ENCODE results near the gene FIGNL1. TPM values are rescaled to one million over a fixed set of nuclear protein-coding genes. Genes with fewer than 3 reads are reported as not detected.

FIGNL1 gene
- total and polyA plus RNA-seq, 2 donors (not counting 3 experiments of a cell fraction or from before 2014, with no cell fraction given), result 20.8 to 49.3 TPM

DNA sequence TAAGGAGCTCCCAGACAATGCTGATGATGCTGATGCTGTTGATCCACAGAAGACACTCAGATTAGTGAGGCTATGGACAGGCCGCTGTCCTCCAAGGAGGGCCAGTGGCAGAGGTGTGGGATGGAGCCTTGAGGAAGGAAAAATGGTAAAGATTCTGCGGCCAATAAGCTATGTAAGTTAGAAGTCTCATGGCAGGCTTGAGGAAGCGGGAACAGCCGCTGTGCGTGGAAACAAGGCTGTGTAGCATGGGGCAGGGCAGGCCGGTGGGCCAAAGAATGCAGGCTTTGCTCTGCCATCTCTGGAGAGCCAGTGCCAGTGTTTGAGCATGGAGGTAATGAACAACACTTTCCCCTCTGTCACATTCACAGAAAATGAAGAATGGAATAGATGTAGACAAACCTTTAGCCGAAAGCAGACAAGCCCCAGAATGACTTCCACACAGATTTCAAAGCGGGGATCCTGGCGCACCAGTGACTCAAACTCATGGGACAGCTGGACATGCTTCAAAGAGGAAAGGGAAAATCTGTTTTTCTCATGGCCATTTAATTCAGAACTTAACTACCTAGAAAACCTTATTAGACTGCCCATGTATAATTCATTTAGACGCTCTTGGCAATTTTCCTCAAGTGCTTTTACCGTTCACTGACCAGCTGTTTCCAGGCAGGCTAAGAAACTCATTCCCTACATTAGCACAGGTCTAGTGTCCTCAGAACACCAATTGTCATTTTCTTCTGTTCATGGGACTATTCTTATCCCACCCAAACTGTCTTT lies 16.9 kb upstream of the FIGNL1 start:
- POLR2A ChIA-PET, result no interaction called here
- Histone ChIP-seq H3K4me2 (ENCODE audit: insufficient read depth, low read length) (no peak overlapping the region), H3K79me2 (ENCODE audit: control insufficient read depth, insufficient read depth, low read length) (no peaks in the 10 kb centered on the region), H3K27me3 (ENCODE audit: control insufficient read depth in 2 of 2, insufficient read depth in 2 of 2, low read length in 2 of 2) (no peaks in the 10 kb centered on the region), H3K4me3 (replicated peaks in 1 of 3; ENCODE audit: insufficient read depth in 1 of 3, low read depth in 1 of 3, low read length in 3 of 3) (no peak overlapping the region), H3K4me1 (ENCODE audit: control insufficient read depth, extremely low read depth, insufficient read depth, low read length) (peaks cover 7% of the 10 kb centered on the region), H2AFZ (ENCODE audit: low read depth, low read length) (no peak overlapping the region), H3K9me3 (replicated peaks; ENCODE audit: control insufficient read depth, insufficient read depth, low read length) (no peaks in the 10 kb centered on the region), H3K36me3 (ENCODE audit: control insufficient read depth in 2 of 2, extremely low read depth in 1 of 2, insufficient read depth in 2 of 2, low read length in 2 of 2) (no peaks in the 10 kb centered on the region), H3K9ac (replicated peaks; ENCODE audit: extremely low read depth, insufficient read depth, low read length) (no peak overlapping the region), H4K20me1 (replicated peaks; ENCODE audit: control insufficient read depth, extremely low read depth, insufficient read depth, low read length) (no peaks in the 10 kb centered on the region), H3K9me1 (replicated peaks; ENCODE audit: control insufficient read depth, extremely low read depth, insufficient read depth, low read length) (no peaks in the 10 kb centered on the region), H3K27ac (ENCODE audit: insufficient read depth, low read depth, low read length) (no peak overlapping the region)
- no peak for TF ChIP-seq GATA2 (IDR thresholded peaks at IDR 0.05; ENCODE audit: insufficient read depth, insufficient read length, low read depth, low read length)
- TF ChIP-seq FOS (IDR thresholded peaks at IDR 0.05; ENCODE audit: borderline replicate concordance, insufficient read depth, low read length), result no peak
- TF ChIP-seq JUN (IDR thresholded peaks at IDR 0.05; ENCODE audit: borderline replicate concordance, insufficient read depth, insufficient read length, low read depth), result no peak
- TF ChIP-seq, protein P1, sequence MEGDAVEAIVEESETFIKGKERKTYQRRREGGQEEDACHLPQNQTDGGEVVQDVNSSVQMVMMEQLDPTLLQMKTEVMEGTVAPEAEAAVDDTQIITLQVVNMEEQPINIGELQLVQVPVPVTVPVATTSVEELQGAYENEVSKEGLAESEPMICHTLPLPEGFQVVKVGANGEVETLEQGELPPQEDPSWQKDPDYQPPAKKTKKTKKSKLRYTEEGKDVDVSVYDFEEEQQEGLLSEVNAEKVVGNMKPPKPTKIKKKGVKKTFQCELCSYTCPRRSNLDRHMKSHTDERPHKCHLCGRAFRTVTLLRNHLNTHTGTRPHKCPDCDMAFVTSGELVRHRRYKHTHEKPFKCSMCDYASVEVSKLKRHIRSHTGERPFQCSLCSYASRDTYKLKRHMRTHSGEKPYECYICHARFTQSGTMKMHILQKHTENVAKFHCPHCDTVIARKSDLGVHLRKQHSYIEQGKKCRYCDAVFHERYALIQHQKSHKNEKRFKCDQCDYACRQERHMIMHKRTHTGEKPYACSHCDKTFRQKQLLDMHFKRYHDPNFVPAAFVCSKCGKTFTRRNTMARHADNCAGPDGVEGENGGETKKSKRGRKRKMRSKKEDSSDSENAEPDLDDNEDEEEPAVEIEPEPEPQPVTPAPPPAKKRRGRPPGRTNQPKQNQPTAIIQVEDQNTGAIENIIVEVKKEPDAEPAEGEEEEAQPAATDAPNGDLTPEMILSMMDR (IDR thresholded peaks at IDR 0.05; ENCODE audit: extremely low read depth in 1 of 2, insufficient read depth in 1 of 2, low read depth in 1 of 2, low read length in 2 of 2), result no peak
- TF ChIP-seq, protein P2, sequence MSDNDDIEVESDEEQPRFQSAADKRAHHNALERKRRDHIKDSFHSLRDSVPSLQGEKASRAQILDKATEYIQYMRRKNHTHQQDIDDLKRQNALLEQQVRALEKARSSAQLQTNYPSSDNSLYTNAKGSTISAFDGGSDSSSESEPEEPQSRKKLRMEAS (IDR thresholded peaks at IDR 0.05; ENCODE audit: insufficient read depth, insufficient read length), result no peak
- no peak for TF ChIP-seq POLR2A (IDR thresholded peaks at IDR 0.05; ENCODE audit: low read depth, low read length)
- TF ChIP-seq MYC (IDR thresholded peaks at IDR 0.05; ENCODE audit: low read depth, low read length), result no peak
- no peak for TF ChIP-seq POLR2AphosphoS5 (IDR thresholded peaks at IDR 0.05; ENCODE audit: insufficient read depth, low read depth, low read length)
- no peak for TF ChIP-seq EZH2 (IDR thresholded peaks at IDR 0.05; ENCODE audit: borderline replicate concordance, low read depth, low read length, severe bottlenecking)
- DNase-seq (ENCODE audit: low read depth, low spot score) (no peak), FAIRE-seq (no peak)
- dilution Hi-C loops (cut with MboI; ENCODE audit: extremely low pct_ligation_motif_present, low sequenced_read_pairs) (no loop called here), intact Hi-C loops (cut with micrococcal nuclease) (loop anchor here (5.0 kb wide), 2 partner anchors 145 to 260 kb away; no protein-coding TSS in a partner anchor)
- BruUV-seq (replicated peaks), result no TSS peak
- CTCF ChIA-PET, result interaction anchor here (0.5 to 6.9 kb wide), 19 partner anchors 24 to 695 kb away, joined by 3 to 117 read pairs (median 8); no protein-coding TSS in a partner anchor

Data from endothelial cell of umbilical vein (primary cell).